T-helper 2 cell (primary cell): ENCODE results near the gene CCDC92.
"Not testable (repeated sequence)": the region's sequence is repeated elsewhere in the genome, so short reads cannot be mapped to it uniquely, and the experiment has no call there.

Experiments
- DNase-seq, 5 experiments: peaks; one replicate each; pipeline versions ENCODE4 v3.0.0 to v3.0.0-alpha.2; 2012 to 2022

CCDC92 gene

DNA sequence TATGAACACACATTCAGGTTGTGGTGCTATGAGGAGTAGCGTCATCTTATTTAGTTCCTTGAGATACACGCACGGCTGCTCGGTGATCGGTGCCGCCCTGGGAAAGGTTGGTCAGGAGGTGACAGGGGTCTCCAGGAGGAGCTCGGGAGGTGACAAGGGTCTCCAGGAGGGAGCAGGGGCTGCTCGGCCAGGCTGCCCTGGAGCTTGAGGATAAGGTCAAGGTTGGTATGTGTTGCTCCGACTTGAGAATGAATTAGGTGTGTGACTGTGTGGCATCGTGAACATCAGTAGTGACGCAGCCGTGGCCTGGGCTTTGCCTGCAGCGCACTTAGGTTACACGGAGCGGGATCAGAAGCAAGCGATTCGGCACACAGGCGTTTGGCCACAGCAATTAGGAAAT lies 36.2 kb downstream of the CCDC92 start:
- DNase-seq = no peak

DNA sequence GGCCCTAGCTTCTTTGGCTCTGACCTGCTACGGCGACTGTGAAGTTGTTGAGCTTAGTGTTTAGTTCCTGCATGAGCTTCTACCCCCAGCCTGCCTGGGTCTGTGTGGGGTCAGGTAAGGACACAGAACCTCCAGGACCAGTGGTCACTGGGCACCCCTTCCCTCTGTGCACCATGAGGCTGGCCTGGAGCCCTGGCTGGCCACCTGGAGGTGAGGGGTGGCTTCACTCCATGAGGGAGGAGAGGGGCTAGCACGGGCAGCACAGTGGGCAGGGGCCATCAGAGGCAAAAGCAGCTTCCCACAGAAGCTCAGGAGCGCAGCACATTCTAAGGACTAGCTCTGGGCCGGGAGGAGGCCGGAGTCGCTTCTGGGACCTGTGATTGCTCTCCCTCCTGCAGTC lies 36.7 kb downstream of the CCDC92 start:
- no peak for DNase-seq

GRCh38 chr12:123934829-123935228 lies 37.8 kb downstream of the CCDC92 start:
- no peak for DNase-seq

DNA sequence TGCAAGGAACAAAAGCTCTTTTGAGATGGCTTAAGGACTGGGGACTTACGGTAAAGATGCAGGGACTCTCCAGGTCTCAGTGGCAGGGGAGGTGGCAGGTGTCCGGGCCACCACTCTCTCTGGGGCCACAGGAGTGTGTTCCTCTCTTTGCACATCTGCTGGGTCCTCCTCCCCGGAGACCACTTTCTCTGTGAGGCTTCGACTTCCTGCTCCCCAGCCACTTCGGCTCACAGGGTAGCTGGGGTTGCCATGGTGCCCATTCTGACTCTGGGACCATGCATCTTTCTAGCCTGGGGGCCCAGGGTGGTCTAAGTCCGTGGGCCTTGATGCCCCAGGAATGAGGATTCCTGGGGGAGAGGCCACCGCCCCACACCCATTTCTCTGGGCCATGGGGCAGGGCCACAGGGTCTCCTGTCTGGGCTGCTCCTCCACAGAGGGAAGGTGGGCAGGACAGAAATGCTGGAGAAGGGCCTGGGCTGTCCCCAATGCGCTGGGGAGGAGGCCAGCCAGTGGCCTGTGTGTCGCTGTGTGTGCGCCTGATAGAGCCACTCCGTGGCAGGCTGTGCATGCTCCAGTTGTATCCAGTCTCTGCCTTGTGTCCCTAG lies 38.5 kb downstream of the CCDC92 start:
- DNase-seq = no peak

DNA sequence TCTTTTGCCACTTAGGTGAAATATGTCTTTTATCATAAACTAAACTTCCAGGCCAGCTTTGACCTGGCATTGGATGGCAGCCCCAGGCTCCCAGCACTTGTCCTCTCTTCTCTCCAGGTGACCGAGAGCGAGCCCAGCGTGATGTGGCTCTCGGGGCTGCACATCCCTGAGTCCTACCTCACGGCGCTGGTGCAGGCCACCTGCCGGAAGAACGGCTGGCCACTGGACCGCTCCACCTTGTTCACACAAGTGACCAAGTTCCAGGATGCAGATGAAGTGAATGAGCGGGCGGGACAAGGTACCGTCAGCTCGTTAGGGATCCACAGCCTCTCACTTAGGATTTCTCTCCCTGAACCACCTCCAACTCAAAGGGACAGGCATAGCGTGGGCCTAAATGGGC lies 39.4 kb downstream of the CCDC92 start:
- DNase-seq = no peak

DNA sequence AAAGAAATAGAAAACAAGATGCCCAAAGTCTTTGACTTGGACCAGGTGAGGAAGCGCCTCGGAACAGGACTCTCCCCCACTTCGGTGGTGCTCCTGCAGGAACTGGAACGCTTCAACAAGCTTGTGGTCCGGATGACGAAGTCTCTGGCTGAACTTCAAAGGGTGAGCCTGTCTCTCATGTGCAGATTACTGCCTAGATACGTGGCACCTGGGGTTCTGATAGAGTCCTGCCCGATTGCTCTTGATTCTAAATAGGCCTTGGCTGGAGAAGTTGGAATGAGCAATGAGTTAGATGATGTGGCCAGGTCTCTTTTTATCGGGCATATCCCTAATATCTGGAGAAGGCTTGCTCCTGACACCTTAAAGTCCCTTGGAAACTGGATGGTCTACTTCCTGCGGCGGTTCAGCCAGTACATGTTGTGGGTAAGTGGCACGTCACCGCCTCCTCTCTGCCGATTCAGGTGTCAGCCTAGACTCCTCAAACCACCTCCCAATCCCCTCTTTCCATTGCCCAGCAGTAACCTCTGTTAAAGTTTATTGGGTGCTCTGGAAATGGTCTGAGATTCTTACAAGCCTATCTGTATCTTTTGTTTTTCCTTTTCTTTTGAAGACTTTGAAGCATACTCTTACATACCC lies 40.8 kb downstream of the CCDC92 start:
- peak in 3 of 5 experiments; percentile 32 to 44 (median 41) for DNase-seq

- DNase-seq = no peak
Observed at GRCh38 chr12:123929946-123930583, 42.6 kb downstream of the CCDC92 start.

- DNase-seq = no peak
Observed at GRCh38 chr12:123928897-123929296, 43.7 kb downstream of the CCDC92 start.

GRCh38 chr12:123928274-123928865 lies 44.3 kb downstream of the CCDC92 start:
- DNase-seq = no peak

- DNase-seq = no peak
Observed at GRCh38 chr12:123924539-123924938, 48.1 kb downstream of the CCDC92 start.

GRCh38 chr12:123923927-123924326 lies 48.7 kb downstream of the CCDC92 start:
- no peak for DNase-seq

- no peak for DNase-seq
Observed at GRCh38 chr12:123923038-123923437, 49.6 kb downstream of the CCDC92 start.

GRCh38 chr12:123919980-123920360 lies 52.7 kb downstream of the CCDC92 start:
- DNase-seq = no peak

DNA sequence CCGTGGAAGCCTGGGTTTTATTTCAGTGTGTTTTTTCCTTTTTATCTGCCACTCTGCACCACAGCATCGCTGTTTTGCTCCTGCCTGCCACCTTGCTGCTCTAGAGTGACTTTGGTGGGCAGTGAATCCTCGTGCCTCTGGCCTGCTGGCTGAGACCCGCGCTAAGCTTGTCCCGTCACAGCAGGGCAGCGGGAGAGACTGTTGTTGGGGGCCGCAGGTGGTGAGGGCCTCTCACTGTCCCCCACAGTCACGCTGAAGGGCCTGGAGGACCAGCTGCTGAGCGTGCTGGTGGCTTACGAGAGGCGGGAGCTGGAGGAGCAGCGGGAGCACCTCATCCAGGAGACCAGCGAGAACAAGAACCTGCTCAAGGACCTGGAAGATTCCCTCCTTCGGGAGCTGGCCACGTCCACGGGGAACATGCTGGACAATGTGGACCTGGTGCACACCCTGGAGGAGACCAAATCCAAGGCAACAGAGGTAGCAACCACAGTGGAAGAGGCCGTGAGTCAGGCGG lies 55.2 kb downstream of the CCDC92 start:
- DNase-seq = no peak

- DNase-seq = peak in 1 of 5 experiments; percentile 22
Observed at GRCh38 chr12:123916729-123917128, 55.9 kb downstream of the CCDC92 start.

DNA sequence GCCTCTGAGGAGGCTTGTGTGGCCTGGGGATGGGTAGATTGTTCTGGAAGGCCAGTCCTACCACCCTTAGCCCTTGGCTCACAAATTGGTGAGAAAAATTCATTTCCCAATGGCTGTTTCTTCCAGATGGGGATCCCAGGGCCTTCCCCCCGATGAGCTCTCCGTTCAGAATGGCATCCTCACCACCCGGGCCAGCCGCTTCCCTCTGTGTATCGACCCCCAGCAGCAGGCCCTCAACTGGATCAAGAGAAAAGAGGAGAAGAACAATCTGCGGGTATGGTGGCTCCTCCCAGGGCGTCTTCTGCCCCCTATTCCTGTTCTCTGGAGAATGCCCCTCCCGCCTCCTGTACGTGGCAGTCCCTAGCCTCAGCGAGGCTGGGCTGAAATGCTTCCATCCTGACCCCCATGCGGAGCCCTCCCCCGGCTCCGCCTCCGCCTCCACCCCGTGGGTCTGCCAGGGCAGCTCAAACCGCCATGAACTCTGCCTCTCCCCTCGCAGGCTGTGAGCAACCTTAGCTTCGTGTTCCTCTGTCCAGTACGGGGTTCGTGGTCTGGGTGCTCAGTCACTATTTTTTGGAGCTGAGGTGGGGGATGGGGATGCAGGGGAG lies 57.8 kb downstream of the CCDC92 start:
- no peak for DNase-seq

- no peak for DNase-seq
Observed at GRCh38 chr12:123912415-123913380, 59.9 kb downstream of the CCDC92 start.

- DNase-seq = not testable (repeated sequence)
Observed at GRCh38 chr12:123911672-123912409, 60.8 kb downstream of the CCDC92 start.

DNA sequence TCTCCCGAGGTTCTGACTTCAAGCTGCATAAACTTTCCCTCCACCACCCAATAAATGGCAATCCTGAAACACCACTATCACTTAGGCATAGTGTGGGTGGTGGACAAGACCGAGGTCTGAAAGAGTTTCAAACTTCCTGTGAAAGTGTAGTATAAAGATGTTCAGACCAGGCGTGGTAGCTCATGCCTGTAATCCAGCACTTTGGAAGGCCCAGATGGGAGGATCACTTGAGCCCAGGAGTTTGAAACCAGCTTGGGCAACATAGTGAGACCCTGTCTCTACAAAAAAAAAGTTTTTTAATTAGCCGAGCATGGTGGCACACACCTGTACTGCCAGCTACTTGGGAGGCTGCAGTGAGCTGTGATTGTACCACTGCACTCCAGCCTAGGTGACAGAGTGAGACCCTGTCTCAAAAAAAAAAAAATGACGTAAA lies 61.9 kb downstream of the CCDC92 start:
- no peak for DNase-seq

- DNase-seq = no peak
Observed at GRCh38 chr12:123910057-123910456, 62.6 kb downstream of the CCDC92 start.
